Activated CD8-positive, alpha-beta memory T cell treated with anti-CD3 and anti-CD28 coated beads, Interleukin-2, amount 50 U/mL, for 4 hours (primary cell): ENCODE measurements around the gene TLE6.
"Not testable (repeated sequence)": the region's sequence is repeated elsewhere in the genome, so short reads cannot be mapped to it uniquely, and the experiment has no call there.

Experiments
- DNase-seq: peaks from one replicate; pipeline ENCODE4 v3.0.0-alpha.2; 2020

TLE6 gene

DNA sequence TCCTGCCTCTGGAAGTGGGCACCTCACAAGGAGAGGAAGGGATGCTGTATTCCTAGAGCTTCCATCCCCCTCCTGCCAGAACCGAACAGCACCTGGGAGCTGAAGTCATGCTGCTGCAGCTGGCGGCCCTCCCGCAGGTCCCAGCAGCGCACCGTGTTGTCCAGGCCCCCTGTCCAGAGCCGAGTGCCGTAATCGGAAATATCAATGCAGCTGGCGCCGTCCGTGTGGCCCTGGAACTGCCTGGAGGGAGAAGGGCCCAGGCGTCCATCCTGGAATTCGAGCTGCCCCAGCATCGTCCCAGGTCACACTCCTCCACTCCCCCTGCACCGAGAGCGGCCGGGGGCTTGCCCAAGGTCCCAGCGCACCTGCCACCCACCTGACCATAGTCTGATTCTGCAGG lies 28.0 kb downstream of the TLE6 start:
- no peak for DNase-seq

DNA sequence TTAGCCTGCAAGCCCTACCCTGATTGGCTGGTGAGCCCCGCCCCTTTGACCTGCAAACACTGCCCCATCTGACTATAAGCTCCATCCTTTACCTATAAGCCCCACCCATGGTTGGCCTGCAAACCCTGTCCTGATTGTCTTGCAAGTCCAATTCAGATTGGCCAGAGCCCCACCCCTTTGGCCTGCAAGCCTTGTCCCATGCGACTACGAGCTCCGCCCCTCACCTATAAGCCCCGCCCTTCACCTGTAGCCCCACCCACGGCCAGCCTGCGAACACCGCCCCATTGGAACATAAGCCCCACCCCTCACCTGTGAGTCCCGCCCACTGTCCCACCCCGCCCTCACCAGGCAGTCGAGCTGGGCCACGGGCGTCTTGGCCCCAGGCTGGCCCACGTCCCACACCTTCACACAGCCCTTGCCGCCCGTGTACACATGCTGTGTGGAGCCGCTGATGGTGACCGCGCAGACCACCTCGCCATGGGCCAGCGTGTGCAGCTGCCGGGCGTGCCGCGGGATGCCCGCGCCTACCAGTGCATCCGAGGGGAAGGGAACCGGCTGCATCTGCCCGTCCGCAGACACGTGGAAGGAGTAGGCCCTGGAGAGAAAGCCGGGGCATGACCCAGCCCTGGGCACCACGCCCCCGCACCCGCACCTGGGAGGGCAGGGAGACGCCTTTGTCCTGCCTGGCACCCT lies 28.9 kb downstream of the TLE6 start:
- no peak for DNase-seq

DNA sequence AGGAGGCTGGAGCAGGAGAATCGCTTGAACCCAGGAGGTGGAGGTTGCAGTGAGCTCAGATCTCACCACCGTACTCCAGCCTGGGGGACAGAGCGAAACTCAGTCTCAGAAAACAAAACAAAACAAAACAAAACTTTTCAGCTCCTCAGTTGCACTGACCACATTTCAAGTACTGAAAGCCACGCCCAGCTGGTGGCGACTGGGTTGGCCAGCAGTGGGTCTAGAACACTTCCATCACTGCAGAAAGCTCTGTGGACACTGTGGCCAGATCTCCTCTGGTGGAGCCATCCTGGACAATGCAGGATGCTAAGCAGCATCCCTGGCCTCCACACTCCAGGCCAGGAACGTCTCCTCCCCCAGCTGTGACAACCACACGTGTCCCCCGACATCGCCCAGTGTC lies 30.6 kb downstream of the TLE6 start:
- no peak for DNase-seq

DNA sequence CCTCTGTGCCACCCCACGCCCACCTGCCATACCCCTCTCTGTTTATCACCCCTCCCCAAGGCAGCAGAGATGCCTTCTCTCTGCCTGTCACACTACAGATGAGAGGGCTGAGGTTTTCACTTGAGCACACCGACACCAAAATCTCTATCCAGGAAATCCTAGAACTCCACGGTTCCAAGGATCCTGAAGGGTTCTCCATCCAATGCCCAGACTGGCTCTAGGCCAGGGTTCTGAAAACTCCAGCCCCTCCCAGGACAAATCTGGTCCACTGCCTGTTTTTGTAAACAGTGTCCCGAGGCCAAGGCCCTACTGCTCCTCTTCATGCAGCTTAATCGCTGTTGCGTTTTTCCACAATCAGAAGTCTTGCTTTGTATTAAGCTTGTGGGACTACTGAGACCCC lies 31.6 kb downstream of the TLE6 start:
- DNase-seq = no peak

DNA sequence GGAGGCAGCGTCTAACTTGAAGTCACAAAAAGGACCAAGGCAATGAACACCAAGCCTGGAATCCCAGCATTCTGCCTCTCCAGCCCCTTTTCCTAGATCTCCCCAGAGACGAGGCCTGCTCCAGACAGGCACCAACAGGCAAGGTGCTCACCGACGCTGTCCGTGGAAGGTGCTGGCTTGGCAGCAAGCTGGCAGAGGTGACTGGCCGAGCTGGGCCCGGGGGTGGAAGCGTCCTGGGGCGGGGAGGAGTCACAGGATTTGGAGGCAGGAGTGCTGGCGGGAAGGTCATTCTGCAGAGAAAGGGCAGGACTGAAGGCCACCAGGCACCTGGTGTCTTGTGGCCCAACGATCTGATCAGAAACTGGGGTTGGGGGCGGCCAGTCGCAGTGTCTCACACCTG lies 33.5 kb downstream of the TLE6 start:
- DNase-seq = no peak

DNA sequence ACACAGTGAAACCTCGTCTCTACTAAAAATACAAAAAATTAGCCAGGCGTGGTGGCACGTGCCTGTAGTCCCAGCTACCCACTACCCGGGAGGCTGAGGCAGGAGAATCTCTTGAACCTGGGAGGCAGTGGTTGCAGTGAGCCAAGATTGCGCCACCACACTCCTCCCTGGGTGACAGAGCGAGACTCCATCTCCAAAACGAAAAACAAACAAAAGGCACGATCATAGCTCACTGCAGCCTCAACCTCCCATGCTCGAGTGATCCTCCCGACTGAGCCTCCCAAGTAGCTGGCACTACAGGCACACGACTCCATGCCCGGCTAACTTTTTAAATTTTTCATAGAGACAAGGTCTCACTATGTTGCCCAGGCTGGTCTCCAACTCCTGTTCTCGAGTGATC lies 34.7 kb downstream of the TLE6 start:
- DNase-seq = not testable (repeated sequence)

DNA sequence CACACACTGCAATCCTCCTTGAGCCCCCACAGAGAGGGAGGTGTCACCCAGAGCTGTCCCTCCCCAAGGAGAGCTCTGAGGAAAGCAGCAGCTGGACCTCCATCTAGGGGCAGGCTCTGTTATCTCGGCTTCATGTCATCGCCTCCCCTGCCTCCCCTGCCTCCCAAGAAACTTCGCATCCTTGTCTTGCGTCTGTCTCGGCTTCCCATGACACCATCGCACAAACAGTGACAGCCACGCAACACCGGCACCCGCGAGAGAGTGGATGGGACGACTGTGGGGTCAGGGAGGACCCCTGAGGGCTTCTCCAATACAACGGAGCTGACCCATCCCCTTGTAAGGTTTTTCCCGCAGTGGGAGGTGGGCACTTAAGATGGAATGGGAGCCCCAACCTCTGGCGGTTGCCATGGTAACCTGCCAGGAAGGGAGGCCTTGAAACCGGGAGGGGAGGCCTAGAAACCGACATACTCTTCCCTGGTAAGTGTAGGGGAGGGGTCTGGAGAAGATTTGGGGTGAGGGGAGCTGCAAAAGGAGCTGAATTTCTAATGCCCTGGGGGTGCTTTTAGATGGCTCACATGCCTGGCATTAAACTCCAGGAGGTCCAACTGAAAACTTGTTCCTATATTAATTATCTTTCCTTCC lies 35.4 kb downstream of the TLE6 start:
- no peak for DNase-seq

DNA sequence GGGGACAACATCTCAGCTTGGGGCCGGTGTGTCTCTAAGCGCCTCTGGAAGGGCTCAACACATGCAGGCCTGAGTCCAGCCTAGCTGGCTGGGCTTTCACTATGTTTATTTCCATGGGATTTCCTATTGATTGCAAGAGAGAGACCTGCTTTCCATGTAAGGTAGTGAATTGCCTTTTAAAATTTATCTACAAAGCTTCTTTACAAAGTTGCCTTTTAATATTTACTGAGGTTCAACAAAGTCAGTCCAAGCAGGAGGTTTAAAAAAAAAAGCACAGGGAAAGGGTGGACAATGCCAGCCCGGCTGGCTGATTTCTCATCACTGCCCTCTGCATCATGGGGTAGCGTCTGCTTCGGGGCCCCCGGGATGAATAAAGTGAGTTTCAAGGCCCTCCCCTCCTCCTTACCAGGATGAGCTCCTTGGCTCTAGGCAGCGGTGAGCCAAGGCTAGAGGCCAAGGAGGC lies 35.9 kb downstream of the TLE6 start:
- DNase-seq = no peak

DNA sequence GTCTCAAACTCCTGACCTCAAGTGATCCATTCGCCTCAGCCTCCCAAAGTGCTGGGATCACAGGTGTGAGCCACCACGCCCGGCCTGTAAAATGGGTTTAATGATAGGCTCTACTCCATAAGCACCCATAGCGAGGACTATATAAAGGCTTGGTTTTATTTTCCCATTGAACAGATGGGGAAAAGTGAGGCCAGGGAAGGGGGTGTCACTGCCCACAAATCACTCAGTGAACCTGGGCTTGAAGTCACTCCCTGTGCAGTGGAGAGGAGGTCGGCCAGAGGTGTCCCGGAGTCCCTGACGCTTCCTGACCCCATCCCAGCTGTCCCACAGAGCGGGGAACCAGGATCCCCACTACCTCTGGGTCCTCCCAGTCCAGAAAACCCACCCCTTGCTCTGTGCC lies 36.8 kb downstream of the TLE6 start:
- no peak for DNase-seq

DNA sequence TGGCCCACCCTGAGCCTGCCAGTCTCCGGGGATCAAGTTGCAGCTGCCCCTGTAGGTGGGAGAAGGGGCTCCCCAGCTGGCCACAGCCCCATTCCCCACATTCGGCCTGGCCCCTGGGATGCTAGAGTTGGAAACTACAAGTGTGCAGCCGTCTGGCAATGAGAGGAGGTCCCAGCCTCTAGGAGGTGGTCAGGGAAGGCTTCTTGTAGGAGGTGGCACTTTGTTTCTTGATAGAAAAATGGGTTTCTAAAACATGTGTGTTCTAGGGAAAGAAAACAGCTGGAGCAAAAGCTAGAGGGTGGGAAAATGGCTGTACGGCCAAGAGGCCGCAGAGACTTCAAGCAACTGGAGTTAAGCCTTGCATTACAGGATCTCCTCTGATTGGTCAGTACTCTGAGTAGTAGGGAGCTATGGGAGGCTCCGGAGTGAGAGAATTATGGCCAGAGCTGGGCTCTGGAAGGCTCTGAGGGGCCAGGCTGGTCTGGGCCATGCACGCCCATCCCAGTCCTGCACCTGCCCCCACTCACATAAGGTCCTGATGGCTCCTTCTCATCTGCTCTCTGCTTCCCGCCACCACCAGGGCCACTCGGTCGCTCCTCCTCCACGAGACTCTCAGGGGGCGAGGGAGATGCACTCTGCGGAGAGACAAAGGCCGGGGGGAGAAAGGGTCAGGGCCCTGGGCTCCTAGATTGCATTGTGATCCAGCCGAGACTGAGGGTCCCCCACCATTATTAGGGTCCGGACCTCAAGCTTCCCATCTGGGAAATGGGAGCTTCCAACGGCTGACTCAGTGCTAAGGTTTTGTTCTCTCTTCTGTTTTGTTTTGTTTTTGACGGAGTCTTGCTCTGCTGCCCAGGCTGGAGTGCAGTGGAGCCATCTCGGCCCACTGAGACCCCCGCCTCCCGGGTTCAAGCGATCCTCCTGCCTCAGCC lies 38.0 kb downstream of the TLE6 start:
- DNase-seq = no peak

DNA sequence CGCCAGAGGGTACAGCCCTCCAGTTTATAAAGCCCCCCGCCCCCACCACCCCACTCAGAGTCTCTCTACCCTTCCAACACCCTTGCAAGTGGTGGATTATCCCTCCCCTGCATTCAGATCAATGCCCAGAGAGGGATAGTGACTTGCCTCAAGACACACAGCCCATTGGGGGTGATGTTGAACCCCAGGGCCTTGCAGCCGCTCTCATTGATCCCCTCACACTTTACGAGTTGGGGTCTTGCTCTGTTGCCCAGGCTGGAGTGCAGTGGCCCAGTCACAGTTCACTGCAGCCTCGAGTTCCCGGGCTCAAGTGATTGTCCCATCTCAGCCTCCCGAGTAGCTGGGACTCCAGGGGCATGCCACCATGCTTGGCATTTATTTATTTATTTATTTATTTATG lies 40.6 kb downstream of the TLE6 start:
- DNase-seq = no peak

DNA sequence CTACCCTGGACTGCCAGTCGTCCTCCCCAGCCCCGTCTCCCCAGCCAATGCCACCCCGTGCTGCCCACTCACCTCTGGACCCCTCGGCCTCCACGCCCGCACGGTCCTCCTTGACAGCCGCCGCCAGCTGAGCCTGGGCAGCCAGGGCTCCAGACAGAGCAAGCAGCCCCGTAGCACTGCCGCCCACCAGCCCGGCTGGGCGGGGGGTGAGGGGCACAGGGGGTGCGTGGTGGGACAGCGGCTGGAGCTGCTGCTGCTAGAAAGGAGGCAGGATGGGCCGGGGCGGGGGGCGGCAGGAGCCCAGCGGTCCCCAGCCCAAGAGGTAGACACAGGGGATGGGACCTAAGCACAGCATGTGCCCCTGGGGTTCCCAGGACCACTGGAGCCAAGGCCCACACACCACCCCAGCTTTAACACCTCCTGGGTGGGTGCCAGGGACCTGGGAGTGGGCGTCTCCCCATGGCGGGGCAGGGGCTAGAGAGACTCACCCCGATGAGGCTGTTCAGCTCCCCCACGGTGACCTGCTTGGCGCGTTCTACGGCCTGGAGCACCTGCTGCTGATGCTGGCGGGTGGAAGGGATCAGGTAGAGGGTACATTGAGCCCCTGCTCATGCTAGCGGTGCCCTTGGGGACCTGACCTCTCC lies 42.0 kb downstream of the TLE6 start:
- no peak for DNase-seq

DNA sequence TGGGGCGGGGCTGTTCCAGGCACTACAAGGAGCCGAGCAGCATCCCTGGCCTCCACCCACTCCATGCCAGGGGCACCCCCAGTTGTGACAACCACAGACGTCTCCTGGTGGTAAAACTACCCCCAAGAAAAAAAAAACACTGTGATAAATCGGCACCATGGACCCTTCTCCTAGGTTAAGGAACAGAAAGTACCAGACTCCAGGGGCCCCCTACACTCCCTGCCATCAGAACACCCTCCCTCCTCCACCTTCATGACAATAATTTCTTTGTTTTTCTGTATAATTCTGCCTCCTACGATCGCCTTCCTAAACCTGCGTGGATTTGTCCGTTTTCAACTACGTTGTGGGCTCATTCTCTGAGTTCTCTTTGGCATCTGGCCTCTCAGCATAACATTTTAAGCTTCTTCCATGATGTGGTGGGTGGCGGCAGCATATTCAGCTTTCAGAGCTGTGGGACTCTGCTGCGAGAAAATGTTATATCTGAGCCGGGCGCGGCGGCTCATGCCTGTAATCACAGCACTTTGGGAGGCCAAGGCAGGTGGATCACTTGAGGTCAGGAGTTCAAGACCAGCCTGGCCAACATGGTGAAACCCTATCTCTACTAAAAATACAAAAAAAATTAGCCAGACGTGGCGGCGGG lies 43.1 kb downstream of the TLE6 start:
- DNase-seq = no peak

DNA sequence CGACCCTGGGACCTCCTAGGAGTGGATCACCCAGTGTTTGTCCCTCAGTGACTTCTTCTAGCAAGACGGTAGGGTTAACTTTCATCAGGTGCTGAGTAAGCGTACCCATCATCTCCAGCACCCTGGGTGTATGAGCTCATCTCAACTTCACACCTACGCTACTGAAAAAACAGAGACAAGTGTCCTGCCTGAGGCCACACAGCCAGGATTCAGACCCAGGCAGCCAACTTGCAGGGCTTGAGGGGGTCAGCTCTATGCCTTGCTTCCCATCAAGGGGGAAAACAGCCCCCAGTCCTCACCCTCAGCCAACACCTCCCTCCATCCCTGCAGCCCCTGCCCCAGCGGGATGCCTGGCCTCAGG lies 47.1 kb downstream of the TLE6 start:
- DNase-seq = no peak

DNA sequence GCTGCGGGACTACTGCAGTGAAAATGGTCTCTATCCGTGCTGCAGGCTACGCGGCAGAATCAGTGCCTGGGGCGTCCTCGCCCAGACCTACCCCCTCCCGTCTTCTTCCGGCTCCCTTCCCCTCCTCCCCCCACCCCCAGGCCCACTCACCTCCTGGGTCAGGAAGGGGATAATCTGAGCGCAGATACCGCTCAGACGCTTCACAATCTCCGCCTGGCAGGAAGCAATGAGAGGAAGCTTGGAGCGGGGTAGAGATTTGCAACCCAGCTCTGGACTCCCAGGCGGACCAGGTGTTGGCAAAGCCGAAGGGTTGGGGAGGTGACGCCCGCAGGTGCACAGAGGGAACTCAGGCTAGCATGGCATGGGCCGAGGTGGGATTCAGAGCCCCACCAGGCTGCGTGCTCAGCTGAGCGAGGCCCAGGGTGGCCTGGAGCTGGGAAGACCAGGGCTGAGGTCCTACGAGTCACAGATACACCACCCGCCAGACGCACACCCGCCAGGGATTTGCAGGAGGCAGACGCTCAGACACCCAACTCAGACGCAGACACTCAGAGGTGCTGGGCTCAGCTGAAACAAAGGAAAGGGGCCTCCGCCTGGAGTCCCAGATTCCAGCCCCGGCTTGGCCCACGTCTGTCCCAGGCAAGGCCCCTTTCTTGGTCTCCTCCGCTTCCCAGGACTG lies 47.6 kb downstream of the TLE6 start:
- no peak for DNase-seq

DNA sequence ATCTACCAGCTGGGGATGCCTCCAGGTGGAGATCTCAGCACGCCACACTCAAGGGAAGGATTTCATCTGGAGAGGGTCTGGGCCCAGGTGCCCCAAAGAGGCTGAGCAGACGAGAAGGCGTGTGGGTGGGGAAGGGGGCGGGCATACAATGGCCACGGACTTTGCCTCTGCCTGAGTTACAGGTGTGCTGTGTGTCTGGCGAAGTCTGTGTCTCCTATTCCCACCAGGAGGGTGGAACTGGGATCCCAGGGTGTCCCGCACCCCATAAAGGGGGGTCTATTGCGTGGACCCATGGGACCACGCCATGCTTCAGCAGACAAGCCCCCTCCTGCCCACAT lies 48.2 kb downstream of the TLE6 start:
- no peak for DNase-seq

DNA sequence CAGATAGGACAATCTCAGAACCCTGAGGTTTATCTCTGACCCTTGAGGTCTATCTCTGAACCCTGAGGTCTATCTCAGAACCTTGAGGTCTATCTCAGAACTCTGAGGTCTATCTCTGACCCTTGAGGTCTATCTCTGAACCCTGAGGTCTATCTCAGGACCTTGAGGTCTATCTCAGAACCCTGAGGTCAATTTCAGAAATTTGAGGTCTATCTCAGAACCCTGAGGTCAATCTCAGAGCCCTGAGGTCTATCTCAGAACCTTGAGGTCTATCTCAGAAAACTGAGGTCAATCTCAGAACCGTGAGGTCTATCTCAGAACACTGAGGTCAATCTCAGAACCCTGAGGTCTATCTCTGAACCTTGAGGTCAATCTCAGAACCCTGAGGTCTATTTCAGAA lies 49.4 kb downstream of the TLE6 start:
- no peak for DNase-seq

DNA sequence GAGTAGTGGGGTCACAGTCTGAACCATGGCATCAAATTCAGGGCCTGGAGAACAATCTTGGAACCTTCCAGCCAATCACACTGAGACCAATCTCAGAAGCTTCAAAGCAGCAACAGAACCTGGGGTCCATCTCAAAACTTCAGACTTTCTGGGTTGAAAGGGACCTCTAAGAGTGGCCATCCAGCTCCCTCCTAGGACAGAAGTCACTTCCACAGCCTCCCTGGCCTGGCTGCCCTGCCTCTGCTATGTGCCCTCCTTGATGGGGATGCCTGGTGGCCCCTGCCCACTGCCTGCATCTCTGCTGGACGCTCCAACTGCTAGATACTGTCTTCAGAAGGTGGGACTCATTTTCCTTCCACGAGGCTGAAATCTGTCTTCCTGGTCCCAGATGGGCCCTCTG lies 49.9 kb downstream of the TLE6 start:
- no peak for DNase-seq

DNA sequence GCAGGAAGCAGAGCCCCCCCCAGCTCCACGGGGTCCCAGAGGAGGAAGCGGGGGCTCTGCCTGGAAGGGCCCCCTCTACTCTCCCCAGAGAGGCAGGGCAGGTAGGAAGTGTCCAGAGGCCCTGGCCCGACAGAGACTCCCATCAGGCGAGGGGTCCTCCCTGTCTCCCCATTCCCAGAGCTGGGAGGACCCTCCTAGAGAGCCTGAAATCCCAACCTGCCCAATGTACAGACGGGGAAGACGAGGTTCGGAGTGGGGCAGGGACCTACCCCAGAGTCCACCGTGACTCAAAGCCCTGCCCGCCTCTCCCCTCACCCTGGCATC lies 50.6 kb downstream of the TLE6 start:
- DNase-seq = no peak

DNA sequence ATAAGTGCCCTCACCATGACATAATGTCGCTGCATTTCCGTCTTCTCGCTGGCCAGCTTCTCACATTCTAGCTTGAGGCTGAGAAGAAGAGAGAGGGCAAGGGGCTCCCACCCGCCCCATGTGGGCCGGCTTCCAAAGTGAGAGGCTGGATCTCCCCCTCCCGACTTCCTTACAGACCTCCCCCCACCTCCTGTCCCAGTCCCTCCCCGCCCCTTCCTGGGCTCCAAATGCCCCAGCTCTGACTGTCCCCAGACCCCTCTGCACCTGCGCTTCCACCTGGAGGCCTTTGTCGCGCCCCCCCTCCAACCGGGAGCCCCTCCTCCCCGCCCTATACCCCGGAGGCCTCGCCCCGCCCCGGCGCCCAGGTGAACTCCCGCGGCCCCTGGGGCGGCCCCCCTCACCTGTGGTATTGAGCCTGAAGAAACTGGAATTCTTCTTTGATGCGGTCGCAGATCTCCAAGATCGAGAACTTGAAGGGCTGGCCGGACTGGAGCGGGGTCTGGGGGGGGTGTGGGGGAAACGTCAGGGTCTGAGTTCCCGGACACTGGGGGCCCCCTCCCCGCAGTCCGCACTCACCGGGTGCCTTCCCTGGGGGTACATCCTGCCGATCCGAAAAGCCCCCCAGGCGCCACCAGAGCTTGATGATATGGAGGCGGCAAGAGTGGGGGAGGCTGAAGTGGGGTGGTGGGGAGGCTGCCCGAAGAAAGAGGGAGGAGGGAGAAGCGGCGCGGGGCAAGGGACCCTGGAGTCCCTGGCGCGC lies 51.1 kb downstream of the TLE6 start:
- no peak for DNase-seq

DNA sequence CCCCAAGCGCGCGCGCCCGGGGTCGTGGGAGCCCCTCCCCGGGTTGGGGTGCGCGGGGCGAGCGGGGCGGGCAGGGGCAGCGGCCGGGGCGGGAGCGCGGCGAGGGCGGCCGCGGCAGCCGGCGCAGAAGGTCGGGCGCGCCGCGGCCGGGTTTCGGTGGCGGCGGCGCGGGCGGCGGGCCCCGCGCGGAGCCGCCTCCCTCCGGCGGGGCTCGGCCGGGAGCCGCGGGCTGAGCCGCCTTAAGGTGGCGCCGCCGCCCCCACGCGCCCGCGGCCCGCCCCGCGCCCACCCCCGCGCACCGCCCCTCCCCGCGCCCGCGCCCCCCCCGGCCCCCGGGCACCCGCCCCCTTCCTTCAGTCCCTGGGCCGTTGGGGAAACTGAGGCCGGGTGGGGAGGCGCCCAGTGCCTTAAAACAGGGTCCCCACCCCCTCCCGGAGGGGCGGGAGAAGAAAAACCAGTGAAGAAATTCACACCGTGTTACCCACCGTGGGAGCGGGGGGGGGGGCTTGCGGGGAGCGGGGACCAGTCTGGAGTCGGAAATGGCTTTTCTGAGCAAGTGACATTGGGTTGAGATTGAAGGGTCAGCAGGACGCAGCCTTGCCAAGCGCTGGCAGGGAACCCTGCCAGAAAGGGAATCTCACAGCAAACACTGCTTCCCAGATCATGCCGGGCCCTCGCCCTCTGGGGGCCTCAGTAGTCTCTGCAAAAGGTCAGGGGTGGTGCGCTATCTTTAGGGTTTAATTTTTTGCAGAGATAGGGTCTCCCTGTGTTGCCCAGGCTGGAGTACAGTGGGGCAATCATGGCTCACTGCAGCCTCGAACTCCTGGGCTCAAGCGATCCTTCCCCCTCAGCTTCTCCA lies 51.9 kb downstream of the TLE6 start, which contains the start of gene TLE2:
TSS of gene TLE2 (minus strand) at position 216 of the 859 bp plus-strand sequence. CDS start 376 bp downstream, outside the sequence.
- DNase-seq = no peak
